K562 (cell line): ENCODE results near the gene PUM1. TPM values are rescaled to one million over a fixed set of nuclear protein-coding genes. Genes with fewer than 3 reads are reported as not detected.

Experiments used
- ATF7 ChIP-seq: fragments of 450-650 bp; IDR thresholded peaks from 2 replicates; pipeline ENCODE4 v1.7.1; 2014; ENCODE audit warnings: mild to moderate bottlenecking, moderate library complexity
- BRD4 ChIP-seq: fragments of 200-600 bp; sonication (generic); IDR thresholded peaks from 2 replicates; pipeline ENCODE4 v1.6.1; 2017; ENCODE audit warnings: inconsistent platforms
- CXXC5 ChIP-seq: fragments of 250-450 bp; sonication (Bioruptor Pico); IDR thresholded peaks from 2 replicates; pipeline ENCODE4 v1.8.0; 2022; ENCODE audit warnings: inconsistent platforms, mild to moderate bottlenecking, moderate library complexity
- ELF1 ChIP-seq: fragments of 200-800 bp; sonication (Bioruptor generic); IDR thresholded peaks from 2 replicates; pipeline ENCODE4 v1.6.1; 2016; ENCODE audit warnings: missing genetic modification characterization, missing compliant biosample characterization
- EP300 ChIP-seq: IDR thresholded peaks from 2 replicates; pipeline ENCODE4 v1.6.1; 2012; ENCODE audit warnings: low read length, improper control_type of control experiment
- ETS1 ChIP-seq: conservative IDR thresholded peaks from 2 replicates; pipeline ENCODE4 v1.6.1; 2011; ENCODE audit warnings: low read depth, mild to moderate bottlenecking, low read length; ENCODE audit not compliant: control insufficient read depth
- HDAC1 ChIP-seq, 2 experiments: fragments of 450-650 bp; IDR thresholded peaks; 2 replicates each; pipeline ENCODE4 v1.6.1; 2016 to 2017; ENCODE audit warnings: inconsistent platforms in 1 of 2, mild to moderate bottlenecking in 1 of 2, moderate library complexity in 1 of 2
- HDAC2 ChIP-seq: fragments of 450-650 bp; IDR thresholded peaks from 2 replicates; pipeline ENCODE4 v1.6.1; 2016; ENCODE audit warnings: mild to moderate bottlenecking
- MAZ ChIP-seq, 2 experiments: fragments of 450-650 bp in 1 of 2; sonication (generic) in 1 of 2; formaldehyde crosslinking; IDR thresholded peaks in 1 of 2; conservative IDR thresholded peaks in 1 of 2; 2 replicates each; pipeline versions ENCODE4 v1.4.0 to v1.5.0; 2020; ENCODE audit warnings: mild to moderate bottlenecking in 1 of 2, missing genetic modification reagents in 1 of 2
- MED1 ChIP-seq: sonication (generic); formaldehyde crosslinking; IDR thresholded peaks from 2 replicates; pipeline ENCODE4 v1.8.1; 2023; ENCODE audit warnings: missing genetic modification reagents, borderline replicate concordance
- MLLT1 ChIP-seq, 2 experiments: fragments of 450-650 bp; IDR thresholded peaks; 2 replicates each; pipeline ENCODE4 v1.6.1; 2016
- MTA3 ChIP-seq: fragments of 450-650 bp; formaldehyde crosslinking; IDR thresholded peaks from 2 replicates; pipeline ENCODE4 v1.6.1; 2017; ENCODE audit warnings: mild to moderate bottlenecking, borderline replicate concordance
- MYNN ChIP-seq, 2 experiments: sonication (generic); formaldehyde crosslinking in 1 of 2; IDR thresholded peaks; 2 replicates each; pipeline versions ENCODE4 v1.5.0 to v1.6.1; 2016 to 2020; ENCODE audit warnings: antibody characterized with exemption in 1 of 2, missing genetic modification reagents in 1 of 2
- NBN ChIP-seq: fragments of 450-650 bp; IDR thresholded peaks from 2 replicates; pipeline ENCODE4 v1.6.1; 2016; ENCODE audit warnings: low read depth, mild to moderate bottlenecking
- NRF1 ChIP-seq, 2 experiments: fragments of 450-650 bp; IDR thresholded peaks in 1 of 2; conservative IDR thresholded peaks in 1 of 2; 2 replicates each; pipeline ENCODE4 v1.6.1; 2014; ENCODE audit warnings: mild to moderate bottlenecking in 2 of 2
- SOX6 ChIP-seq: fragments of 450-650 bp; IDR thresholded peaks from 2 replicates; pipeline ENCODE4 v1.6.1; 2014; ENCODE audit warnings: mild to moderate bottlenecking
- SREBF1 ChIP-seq: fragments of 150-350 bp; IDR thresholded peaks from 2 replicates; pipeline ENCODE4 v1.6.1; 2014; ENCODE audit warnings: antibody characterized with exemption, low read depth, low read length, borderline replicate concordance
- TRIM28 ChIP-seq: fragments of 450-650 bp; IDR thresholded peaks from 2 replicates; pipeline ENCODE4 v1.6.1; 2017
- ZNF551 ChIP-seq: fragments of 250-450 bp; sonication (Bioruptor Pico); IDR thresholded peaks from 2 replicates; pipeline ENCODE4 v1.5.0; 2021; ENCODE audit warnings: mild to moderate bottlenecking, moderate library complexity
- ZNF609 ChIP-seq: sonication (generic); formaldehyde crosslinking; IDR thresholded peaks from 2 replicates; pipeline ENCODE4 v1.8.1; 2023; ENCODE audit warnings: missing genetic modification reagents, mild to moderate bottlenecking, borderline replicate concordance
- polyA plus RNA-seq, 8 experiments: library from polyadenylated mRNA; depleted of rRNA in 4 of 8; stranded (reverse) in 5 of 8; unstranded in 3 of 8; fragments of >200 nt; fragmentation: Nextera tagmentation in 2 of 8; fragmentation: Illumina TruSeq in 1 of 8; extraction: Ambion mirVana in 2 of 8; extraction: Trizol in 1 of 8; gene quantifications; 2 replicates each; pipeline versions ENCODE4 v1.2.1 to v1.2.3, GENCODE V29; 2011 to 2014; ENCODE audit warnings: inconsistent platforms in 1 of 8, missing spikeins in 1 of 8
- total RNA-seq, 7 experiments: library from RNA; depleted of rRNA in 6 of 7; stranded (reverse); fragments of >200 nt in 6 of 7; fragmentation: Illumina TruSeq in 2 of 7; extraction: Trizol in 2 of 7; gene quantifications; 2 replicates each; pipeline versions ENCODE4 v1.2.1 to v1.2.3, GENCODE V29; 2011 to 2021; ENCODE audit warnings: low replicate concordance in 1 of 7

PUM1 gene
- total and polyA plus RNA-seq, 9 of the 15 experiments (the other 6 are each of a cell fraction or from before 2014, with no cell fraction given), result 37.7 to 104 (median 55.7) TPM

- TF ChIP-seq ELF1 (0 out of 2 replicates have a peak, but pooled peaks have one; percentile 33), NBN (peak; percentile 44; the same call in 1 of the 2 replicates), EP300 (peak; percentile 54; the same call in 1 of the 2 replicates), SREBF1 (no peak), MTA3 (peak; percentile 70), MED1 (CRISPR knock-in tag) (no peak), TRIM28 (0 out of 2 replicates have a peak, but pooled peaks have one; percentile 19), ATF7 (peak; percentile 37; the same call in 1 of the 2 replicates), CXXC5 (CRISPR knock-in tag) (peak; percentile 56), ETS1 (0 out of 2 replicates have a peak, but pooled peaks have one; percentile 22), MAZ (CRISPR knock-in tag; conservative IDR thresholded peaks at IDR 0.05 in 1 of 2, IDR thresholded peaks at IDR 0.05 in 1 of 2) (0 out of 4 replicates have a peak, but pooled peaks of 1 of the 2 experiments have one; percentile 30), HDAC2 (peak; percentile 46; the same call in 1 of the 2 replicates), ZNF551 (CRISPR knock-in tag) (no peak), HDAC1 (IDR thresholded peaks at IDR 0.05) (0 out of 4 replicates have a peak, but pooled peaks of 1 of the 2 experiments have one; percentile 16), SOX6 (no peak), MLLT1 (IDR thresholded peaks at IDR 0.05) (peak in 1 of 2 experiments; percentile 60; a peak in 1 of 4 replicates), MYNN (IDR thresholded peaks at IDR 0.05) (peak; percentile 79; the same call in 1 of the 2 replicates), MYNN (CRISPR knock-in tag; IDR thresholded peaks at IDR 0.05) (no peak), NRF1 (conservative IDR thresholded peaks at IDR 0.05 in 1 of 2, IDR thresholded peaks at IDR 0.05 in 1 of 2) (peak in 1 of 2 experiments; percentile 23; a peak in 2 of 4 replicates), BRD4 (0 out of 2 replicates have a peak, but pooled peaks have one; percentile 36), ZNF609 (CRISPR knock-in tag) (no peak)
These were observed 6.8 kb upstream of the PUM1 start (continued) for GRCh38 chr1:31072304-31072746.
